Frontal cortex (tissue), 4 donors: ENCODE measurements around the gene IER5. TPM values are rescaled to one million over a fixed set of nuclear protein-coding genes. Genes with fewer than 3 reads are reported as not detected.
A peak's percentile ranks its signal among the peaks of the same experiment; 100 is the strongest.

Experiments
- DNase-seq, 2 donors: peaks; one replicate each; pipeline ENCODE4 v3.0.0; 2012; ENCODE audit warnings: low spot score in 2 of 2
- FAIRE-seq: peaks from 2 replicates; lab custom pipeline; 2012; peaks lifted over from hg19 to GRCh38; lab: Jason Lieb, UNC
- total RNA-seq: library from RNA; depleted of rRNA; stranded (reverse); fragments of >200 nt; gene quantifications from one replicate; pipeline ENCODE4 v1.2.3, GENCODE V29; 2014
- donor health status: control.
- donor health status: control.
- donor health status: control.

Gene IER5
- total RNA-seq, 1 donor from 2014 or later: 22.0 TPM

- FAIRE-seq: no peak
- DNase-seq: no peak
These were observed 40.3 kb downstream of the IER5 start for GRCh38 chr1:181128592-181129497.

- FAIRE-seq (no peak), DNase-seq (peak in 1 of 2 donors; percentile 43)
These were observed 41.5 kb downstream of the IER5 start for GRCh38 chr1:181129771-181130606.

- DNase-seq (no peak), FAIRE-seq (no peak)
These were observed 42.9 kb downstream of the IER5 start for GRCh38 chr1:181131255-181131941.

GRCh38 chr1:181133441-181133951 is 45.0 kb downstream of the IER5 start:
- DNase-seq (no peak), FAIRE-seq (no peak)

DNA sequence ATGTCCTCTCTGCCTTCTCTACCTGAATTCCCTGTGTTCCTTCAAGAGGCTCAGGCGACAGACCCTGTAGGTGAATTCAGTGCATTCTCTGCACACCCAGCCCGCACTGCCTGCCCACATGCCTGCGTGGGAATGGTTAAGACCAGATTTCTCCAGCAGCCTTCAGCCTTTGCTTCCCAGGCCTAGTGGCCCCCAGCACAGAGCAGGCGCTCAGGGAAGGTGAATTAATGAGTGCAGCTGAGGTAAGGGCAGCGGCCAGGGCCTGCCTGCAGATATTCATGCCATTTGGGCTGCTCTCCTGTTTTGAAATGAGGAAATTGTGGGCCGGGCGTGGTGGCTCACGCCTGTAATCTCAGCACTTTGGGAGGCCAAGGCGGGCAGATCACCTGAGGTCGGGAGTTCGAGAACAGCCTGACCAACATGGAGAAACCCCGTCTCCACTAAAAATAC is 45.5 kb downstream of the IER5 start:
- no peak for DNase-seq
- no peak for FAIRE-seq

DNA sequence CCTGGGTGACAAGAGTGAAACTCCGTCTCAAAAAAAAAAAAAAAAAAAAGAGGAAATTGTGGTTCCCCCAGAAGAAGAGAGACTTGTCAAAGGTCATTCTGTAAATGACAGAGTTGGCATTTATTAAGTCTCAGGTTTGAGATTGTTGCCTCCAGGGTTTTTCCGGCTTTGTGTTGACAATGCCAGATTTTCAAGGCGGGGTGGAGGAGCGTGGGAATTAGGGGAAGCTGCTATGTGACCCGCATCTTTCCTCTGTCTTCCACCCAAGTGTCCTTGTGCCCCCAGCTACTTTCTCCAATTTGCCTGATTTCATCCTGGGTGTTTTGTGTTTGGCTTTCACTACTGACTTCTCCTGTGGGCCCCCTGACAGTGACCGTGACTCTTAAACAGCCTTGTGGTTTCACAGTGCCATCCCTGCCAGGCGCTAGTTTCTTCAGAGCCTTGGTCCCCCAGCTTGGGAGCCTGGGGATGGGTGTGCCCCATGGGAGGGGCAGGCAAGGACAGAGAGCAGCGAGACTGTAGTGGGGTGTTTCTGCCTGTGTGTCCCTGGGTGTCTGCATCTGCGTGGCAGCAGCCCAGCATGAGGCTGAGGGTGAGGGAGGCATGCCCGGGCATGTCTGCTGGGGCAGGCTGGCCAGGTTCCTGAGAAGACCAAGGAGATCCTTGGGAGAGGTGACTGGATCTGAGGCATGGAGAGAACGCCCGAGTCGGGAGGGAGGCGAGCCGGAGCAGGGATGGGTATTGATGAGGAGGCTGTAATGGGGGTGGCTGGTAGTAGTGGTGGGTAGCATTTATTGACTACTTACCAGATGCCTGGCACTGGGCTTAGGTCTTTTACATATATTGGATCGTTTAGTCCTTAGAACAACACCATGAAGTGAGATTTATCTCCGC is 46.3 kb downstream of the IER5 start:
- FAIRE-seq (no peak), DNase-seq (no peak)

DNA sequence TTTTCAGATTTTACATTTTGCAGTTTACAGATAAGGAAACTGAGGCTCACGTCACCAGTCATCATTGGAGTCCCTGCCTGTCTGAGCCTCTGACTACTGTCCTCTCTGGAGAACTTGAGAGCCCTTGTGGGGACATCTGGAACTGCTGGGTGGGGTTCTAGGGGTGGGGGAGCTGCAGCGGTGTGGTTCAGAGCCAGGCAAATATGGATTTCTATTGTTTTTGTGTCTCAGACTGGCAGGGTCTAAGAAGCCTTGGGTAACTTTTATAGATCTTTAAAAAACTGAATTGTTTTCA is 46.9 kb downstream of the IER5 start:
- FAIRE-seq (no peak), DNase-seq (no peak)

- DNase-seq: no peak
- FAIRE-seq: no peak
These were observed 47.6 kb downstream of the IER5 start for GRCh38 chr1:181135815-181136737.

- FAIRE-seq (no peak), DNase-seq (no peak)
These were observed 48.2 kb downstream of the IER5 start for GRCh38 chr1:181136738-181137122.

DNA sequence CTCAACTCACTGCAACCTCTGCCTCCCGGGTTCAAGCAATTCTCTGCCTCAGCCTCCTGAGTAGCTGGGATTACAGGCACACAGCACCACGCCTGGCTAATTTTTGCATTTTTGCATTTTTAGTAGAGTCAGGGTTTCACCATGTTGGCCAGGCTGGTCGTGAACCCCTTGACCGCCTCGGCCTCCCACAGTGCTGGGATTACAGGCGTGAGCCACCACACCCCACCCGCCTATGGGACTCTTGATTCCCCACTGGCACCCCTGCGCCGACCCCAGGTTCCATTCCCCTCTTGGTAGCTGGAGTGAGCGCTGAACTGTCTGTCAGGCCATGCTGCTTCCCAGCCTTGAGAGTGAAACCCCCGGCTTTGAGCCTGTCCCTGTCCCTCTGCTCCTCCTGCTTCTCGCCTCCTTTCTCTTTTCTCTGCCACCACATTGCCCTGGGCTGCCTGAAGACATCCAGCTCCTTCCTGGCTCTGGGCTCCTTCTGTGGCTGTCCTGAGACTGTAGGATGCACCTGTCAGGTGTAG is 48.8 kb downstream of the IER5 start:
- DNase-seq (no peak), FAIRE-seq (no peak)

- DNase-seq: no peak
- FAIRE-seq: no peak
These were observed 51.1 kb downstream of the IER5 start for GRCh38 chr1:181139631-181140061.

DNA sequence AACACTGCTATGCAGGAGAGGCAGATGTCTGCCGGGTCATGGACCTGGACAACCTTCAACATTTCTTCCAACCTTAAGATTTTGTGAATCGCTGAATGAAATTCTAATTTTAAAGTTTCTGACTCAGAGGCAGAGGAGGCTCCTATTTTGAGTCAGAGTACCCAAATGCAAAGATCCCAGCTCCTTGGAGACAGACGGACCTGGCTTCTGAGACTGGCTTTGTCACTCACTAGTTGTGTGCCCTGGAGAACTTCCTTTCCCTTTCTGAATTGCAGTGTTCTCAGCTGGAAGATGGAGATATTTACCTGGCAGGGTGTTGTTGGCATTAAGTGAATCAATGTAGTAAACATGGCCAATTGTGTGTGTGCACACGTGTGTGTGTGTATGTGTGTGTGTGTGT is 51.9 kb downstream of the IER5 start:
- no peak for FAIRE-seq
- no peak for DNase-seq

DNA sequence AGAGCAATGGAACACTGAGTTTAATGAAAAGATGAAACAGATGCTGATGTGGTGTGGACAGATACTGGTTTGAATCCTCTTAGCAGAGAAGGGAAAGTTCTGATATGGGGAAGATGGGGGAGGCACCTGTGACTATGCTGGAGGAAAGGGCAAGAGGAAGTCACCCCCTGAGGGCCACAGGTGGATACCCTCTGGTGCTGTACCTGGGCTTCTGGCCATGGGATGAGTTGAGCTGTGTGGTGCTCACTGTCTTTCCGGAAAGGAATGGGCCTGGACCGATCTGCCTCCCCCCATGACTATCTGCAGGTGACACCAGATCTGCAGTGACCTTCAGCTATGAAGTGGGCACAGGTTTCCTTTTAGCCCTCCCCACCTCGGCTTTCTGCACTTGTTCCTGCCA is 52.4 kb downstream of the IER5 start:
- FAIRE-seq (no peak), DNase-seq (no peak)

DNA sequence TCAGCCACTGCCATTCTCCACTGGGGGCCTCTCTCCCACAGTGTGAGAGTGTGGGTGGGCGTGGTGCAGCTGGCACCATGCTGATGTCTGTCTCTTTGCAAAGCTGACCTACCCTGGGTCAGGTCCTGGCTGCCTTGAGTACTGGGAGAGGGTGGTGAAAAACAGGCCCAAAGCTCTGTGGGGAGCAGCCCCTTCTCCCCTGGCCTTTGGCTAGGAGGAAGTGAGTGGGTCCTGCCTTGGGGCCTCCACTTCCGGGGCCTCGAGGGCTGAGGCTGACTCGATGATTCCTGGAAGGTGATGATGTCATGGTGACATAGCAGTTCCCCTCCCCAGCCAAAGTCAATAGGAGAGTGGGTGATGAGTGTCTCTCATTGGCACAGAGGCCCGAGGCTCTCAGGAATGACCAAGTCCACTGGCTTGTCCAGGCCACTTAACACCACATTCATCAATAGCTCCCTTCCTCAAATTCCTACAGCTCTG is 53.0 kb downstream of the IER5 start:
- DNase-seq (no peak), FAIRE-seq (no peak)
